ENCODE data around the gene ADIRF. TPM values are rescaled to one million over a fixed set of nuclear protein-coding genes. Genes with fewer than 3 reads are reported as not detected.
"Not testable (repeated sequence)": the region's sequence is repeated elsewhere in the genome, so short reads cannot be mapped to it uniquely, and the experiment has no call there.

The ADIRF gene
- polyA plus RNA-seq: 1,000 to 10,000 TPM in 1 of 4 donors, 100 to 1,000 TPM in 2, 1 to 10 TPM in 1; 2.9 to 1,065 (median 471) TPM
- long read RNA-seq, donor 1, transcript ADIRF-201 (3 exons, 917 nt): major isoform, 9 of 12 reads
- long read RNA-seq, donor 1, partial matches to known transcripts: 0 of 12 reads
- long read RNA-seq, donor 1, other reads (novel, unspliced or antisense): 0 of 12 reads
- long read RNA-seq, donor 2, partial matches to known transcripts: 0 of 1 reads
- long read RNA-seq, donor 2, other reads (novel, unspliced or antisense): 0 of 1 reads
- long read RNA-seq, donor 3, partial matches to known transcripts: 0 of 5 reads
- long read RNA-seq, donor 3, other reads (novel, unspliced or antisense): 0 of 5 reads
- long read RNA-seq, donor 4, partial matches to known transcripts: 0 of 1 reads
- long read RNA-seq, donor 4, other reads (novel, unspliced or antisense): 0 of 1 reads
- long read RNA-seq, donor 5: 0 reads
- long read RNA-seq, donor 6, transcript ADIRF-201 (3 exons, 917 nt): major isoform, 5 of 5 reads
- long read RNA-seq, donor 6, partial matches to known transcripts: 0 of 5 reads
- long read RNA-seq, donor 6, other reads (novel, unspliced or antisense): 0 of 5 reads
- long read RNA-seq, donor 7: 0 reads
- long read RNA-seq, donor 8, partial matches to known transcripts: 0 of 2 reads
- long read RNA-seq, donor 8, other reads (novel, unspliced or antisense): 0 of 2 reads
- long read RNA-seq, donor 9, partial matches to known transcripts: 0 of 3 reads
- long read RNA-seq, donor 9, other reads (novel, unspliced or antisense): 0 of 3 reads
- long read RNA-seq, donor 10, transcript ADIRF-201 (3 exons, 917 nt): major isoform, 17 of 17 reads
- long read RNA-seq, donor 10, partial matches to known transcripts: 0 of 17 reads
- long read RNA-seq, donor 10, other reads (novel, unspliced or antisense): 0 of 17 reads

DNA sequence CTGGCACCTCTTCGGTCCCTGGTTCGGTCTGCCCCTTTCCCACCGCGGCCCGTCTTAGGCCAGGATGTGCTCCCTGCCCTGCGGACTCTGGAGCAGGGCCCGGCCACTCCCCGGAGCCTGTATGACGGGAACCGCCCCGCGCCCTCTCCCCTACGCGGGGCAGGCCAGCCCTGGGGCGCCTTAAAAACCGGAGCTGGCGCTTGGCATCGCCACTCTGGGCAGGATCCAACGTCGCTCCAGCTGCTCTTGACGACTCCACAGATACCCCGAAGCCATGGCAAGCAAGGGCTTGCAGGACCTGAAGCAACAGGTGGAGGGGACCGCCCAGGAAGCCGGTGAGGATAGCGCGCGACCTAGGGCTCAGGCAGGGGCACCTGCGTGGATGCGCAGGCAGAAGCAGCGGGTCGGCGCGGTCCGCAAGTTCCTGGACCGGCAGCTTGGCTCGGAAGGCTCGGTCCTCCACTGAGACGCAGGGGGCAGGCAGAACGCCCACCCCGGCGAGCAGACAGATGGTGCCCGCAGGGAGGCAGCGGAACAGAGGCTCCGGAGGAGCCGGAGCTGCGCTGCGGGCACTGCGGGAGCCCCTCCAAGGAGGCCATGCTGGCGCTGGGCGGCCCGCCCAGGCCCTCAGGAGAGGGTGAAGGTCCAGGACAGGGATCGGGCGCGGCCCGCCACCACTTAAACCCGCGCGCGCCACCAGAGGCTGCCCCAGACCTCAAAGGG lies at the start of gene ADIRF:
Gene ADIRF (plus strand): TSS at position 212 of the 723 bp plus-strand sequence. CDS start 63 bp downstream, at position 275.
- Histone ChIP-seq H3K27me3 (ENCODE audit: control insufficient read depth in 3 of 3, insufficient read depth in 3 of 3, low read length in 3 of 3) (peaks cover 0 to 30% (median 0%) of the 10 kb centered on the region in 3 donors), H3K36me3 (ENCODE audit: control insufficient read depth in 3 of 3, insufficient read depth in 2 of 3, low read depth in 1 of 3, low read length in 3 of 3) (no peaks in the 10 kb centered on the region), H3K27ac (ENCODE audit: low read depth in 1 of 3, low read length in 2 of 3) (peak within 1 kb of the TSS in 2 of 3 donors; percentile 85 to 95), H3K4me3 (ENCODE audit: low read depth in 1 of 3, low read length in 3 of 3) (peak within 1 kb of the TSS; percentile 17 to 51 (median 28)), H3K4me1 (ENCODE audit: control insufficient read depth in 3 of 3, insufficient read depth in 2 of 3, low read depth in 1 of 3, low read length in 2 of 3) (peaks cover 4 to 50% (median 5%) of the 10 kb centered on the region in 3 donors), H3K9me3 (ENCODE audit: control insufficient read depth in 2 of 2, insufficient read depth in 1 of 2, low read depth in 1 of 2, low read length in 1 of 2) (no peaks in the 10 kb centered on the region)
- peak; percentile 68 to 88 for DNase-seq
- FAIRE-seq: no peak
- 3 to 15% (median 14%) methylated on average over 46 to 59 of the region's 59 CpGs for WGBS, 3 donors

GRCh38 chr10:86922553-86922961 lies 45.7 kb upstream of the ADIRF start:
- 76 to 79% (median 77%) methylated on average over 9 of the region's 9 CpGs for WGBS, 3 donors
- DNase-seq (no peak), FAIRE-seq (no peak)
- Histone ChIP-seq H3K4me3 (ENCODE audit: low read depth in 1 of 3, low read length in 3 of 3) (no peak overlapping the region), H3K4me1 (ENCODE audit: control insufficient read depth in 3 of 3, insufficient read depth in 2 of 3, low read depth in 1 of 3, low read length in 2 of 3) (no peaks in the 10 kb centered on the region), H3K9me3 (ENCODE audit: control insufficient read depth in 2 of 2, insufficient read depth in 1 of 2, low read depth in 1 of 2, low read length in 1 of 2) (no peaks in the 10 kb centered on the region), H3K27me3 (ENCODE audit: control insufficient read depth in 3 of 3, insufficient read depth in 3 of 3, low read length in 3 of 3) (no peaks in the 10 kb centered on the region), H3K36me3 (ENCODE audit: control insufficient read depth in 3 of 3, insufficient read depth in 2 of 3, low read depth in 1 of 3, low read length in 3 of 3) (peaks cover 5 to 27% (median 9%) of the 10 kb centered on the region in 3 donors), H3K27ac (ENCODE audit: low read depth in 1 of 3, low read length in 2 of 3) (no peak overlapping the region)

DNA sequence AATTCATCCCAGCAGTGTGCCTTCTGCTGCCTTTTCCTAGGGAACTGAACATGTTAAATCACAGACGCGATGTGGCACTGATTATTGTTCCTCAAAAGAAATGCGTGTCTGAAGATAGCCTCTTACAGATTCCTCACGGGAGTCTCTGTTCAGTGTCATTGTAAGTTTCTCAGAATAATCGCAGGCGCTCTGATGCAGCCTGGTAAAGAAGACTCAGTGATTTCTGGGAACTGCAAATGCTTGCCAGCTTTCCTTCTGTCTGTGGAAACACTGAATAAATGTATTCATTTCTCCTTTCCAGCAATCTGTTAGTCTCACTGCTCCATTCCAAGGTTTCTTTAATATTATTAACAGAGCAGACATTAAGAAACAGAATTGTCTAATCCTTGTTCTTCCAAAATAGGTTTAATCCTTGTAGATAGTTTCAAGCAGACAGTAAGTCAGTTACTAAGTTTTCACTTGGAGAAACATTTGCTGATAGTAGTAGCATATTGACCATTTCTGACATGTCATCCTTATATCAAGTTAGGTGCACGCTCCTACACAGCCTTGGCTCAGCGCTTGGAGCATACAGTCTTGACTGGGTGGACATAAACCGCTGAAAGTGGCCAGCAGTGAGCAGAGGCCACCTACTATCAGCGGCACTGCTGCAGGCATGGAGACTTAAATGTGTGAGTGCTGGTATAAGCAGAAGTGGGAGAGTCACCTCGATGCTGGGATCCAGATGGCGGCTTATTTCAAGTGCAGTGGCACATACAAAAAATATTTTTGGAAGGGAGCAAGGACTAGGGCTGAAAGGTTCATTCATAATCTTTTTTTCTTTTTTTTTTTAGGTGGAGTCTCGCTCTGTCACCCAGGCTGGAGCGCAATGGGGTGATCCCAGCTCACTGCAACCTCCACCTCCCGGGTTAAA lies 38.6 kb upstream of the ADIRF start:
- H3K36me3 ChIP-seq (ENCODE audit: control insufficient read depth in 3 of 3, insufficient read depth in 2 of 3, low read depth in 1 of 3, low read length in 3 of 3): peaks cover 0 to 19% (median 5%) of the 10 kb centered on the region in 3 donors
- no peaks in the 10 kb centered on the region for H3K9me3 ChIP-seq (ENCODE audit: control insufficient read depth in 2 of 2, insufficient read depth in 1 of 2, low read depth in 1 of 2, low read length in 1 of 2)
- no peak overlapping the region for H3K4me3 ChIP-seq (ENCODE audit: low read depth in 1 of 3, low read length in 3 of 3)
- no peaks in the 10 kb centered on the region for H3K27me3 ChIP-seq (ENCODE audit: control insufficient read depth in 3 of 3, insufficient read depth in 3 of 3, low read length in 3 of 3)
- no peak for FAIRE-seq
- DNase-seq: no peak
- H3K27ac ChIP-seq (ENCODE audit: low read depth in 1 of 3, low read length in 2 of 3): no peak overlapping the region
- 87 to 93% (median 92%) methylated on average over 15 of the region's 15 CpGs for WGBS, 3 donors
- no peaks in the 10 kb centered on the region for H3K4me1 ChIP-seq (ENCODE audit: control insufficient read depth in 3 of 3, insufficient read depth in 2 of 3, low read depth in 1 of 3, low read length in 2 of 3)

DNA sequence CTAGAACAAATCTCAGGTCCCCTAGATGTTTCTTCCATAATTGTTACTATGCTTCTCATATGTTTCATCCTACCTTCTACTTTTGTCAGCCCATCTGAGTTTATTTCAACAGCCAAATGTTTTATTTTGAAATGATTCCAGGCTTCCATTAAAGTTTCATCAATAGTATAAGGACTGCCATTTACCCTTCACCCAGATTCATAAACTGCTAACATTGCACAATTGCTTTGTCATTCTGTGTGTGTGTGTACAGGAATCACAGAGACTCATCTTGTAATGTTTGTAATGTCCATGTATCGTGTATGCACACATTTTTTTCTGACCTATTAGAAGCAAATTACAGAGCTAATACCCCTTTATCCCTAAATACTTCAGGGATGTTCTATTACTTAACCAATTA lies 36.4 kb upstream of the ADIRF start:
- no peak overlapping the region for H3K27ac ChIP-seq (ENCODE audit: low read depth in 1 of 3, low read length in 2 of 3)
- 78 to 88% (median 85%) methylated on average over 1 of the region's 1 CpG for WGBS, 3 donors
- peaks cover 0 to 19% (median 5%) of the 10 kb centered on the region in 3 donors for H3K36me3 ChIP-seq (ENCODE audit: control insufficient read depth in 3 of 3, insufficient read depth in 2 of 3, low read depth in 1 of 3, low read length in 3 of 3)
- DNase-seq (no peak), FAIRE-seq (no peak)
- no peak overlapping the region for H3K4me3 ChIP-seq (ENCODE audit: low read depth in 1 of 3, low read length in 3 of 3)
- H3K9me3 ChIP-seq (ENCODE audit: control insufficient read depth in 2 of 2, insufficient read depth in 1 of 2, low read depth in 1 of 2, low read length in 1 of 2): no peaks in the 10 kb centered on the region
- no peaks in the 10 kb centered on the region for H3K27me3 ChIP-seq (ENCODE audit: control insufficient read depth in 3 of 3, insufficient read depth in 3 of 3, low read length in 3 of 3)
- no peaks in the 10 kb centered on the region for H3K4me1 ChIP-seq (ENCODE audit: control insufficient read depth in 3 of 3, insufficient read depth in 2 of 3, low read depth in 1 of 3, low read length in 2 of 3)

GRCh38 chr10:86932674-86933073 lies 35.6 kb upstream of the ADIRF start:
- no peaks in the 10 kb centered on the region for H3K4me1 ChIP-seq (ENCODE audit: control insufficient read depth in 3 of 3, insufficient read depth in 2 of 3, low read depth in 1 of 3, low read length in 2 of 3)
- peaks cover 0 to 19% (median 5%) of the 10 kb centered on the region in 3 donors for H3K36me3 ChIP-seq (ENCODE audit: control insufficient read depth in 3 of 3, insufficient read depth in 2 of 3, low read depth in 1 of 3, low read length in 3 of 3)
- H3K9me3 ChIP-seq (ENCODE audit: control insufficient read depth in 2 of 2, insufficient read depth in 1 of 2, low read depth in 1 of 2, low read length in 1 of 2): no peaks in the 10 kb centered on the region
- H3K27ac ChIP-seq (ENCODE audit: low read depth in 1 of 3, low read length in 2 of 3): peak overlapping the region in 1 of 3 donors; percentile 11
- FAIRE-seq (no peak), DNase-seq (no peak)
- WGBS, 3 donors: 75 to 89% (median 79%) methylated on average over 2 of the region's 2 CpGs
- H3K27me3 ChIP-seq (ENCODE audit: control insufficient read depth in 3 of 3, insufficient read depth in 3 of 3, low read length in 3 of 3): no peaks in the 10 kb centered on the region
- H3K4me3 ChIP-seq (ENCODE audit: low read depth in 1 of 3, low read length in 3 of 3): no peak overlapping the region

DNA sequence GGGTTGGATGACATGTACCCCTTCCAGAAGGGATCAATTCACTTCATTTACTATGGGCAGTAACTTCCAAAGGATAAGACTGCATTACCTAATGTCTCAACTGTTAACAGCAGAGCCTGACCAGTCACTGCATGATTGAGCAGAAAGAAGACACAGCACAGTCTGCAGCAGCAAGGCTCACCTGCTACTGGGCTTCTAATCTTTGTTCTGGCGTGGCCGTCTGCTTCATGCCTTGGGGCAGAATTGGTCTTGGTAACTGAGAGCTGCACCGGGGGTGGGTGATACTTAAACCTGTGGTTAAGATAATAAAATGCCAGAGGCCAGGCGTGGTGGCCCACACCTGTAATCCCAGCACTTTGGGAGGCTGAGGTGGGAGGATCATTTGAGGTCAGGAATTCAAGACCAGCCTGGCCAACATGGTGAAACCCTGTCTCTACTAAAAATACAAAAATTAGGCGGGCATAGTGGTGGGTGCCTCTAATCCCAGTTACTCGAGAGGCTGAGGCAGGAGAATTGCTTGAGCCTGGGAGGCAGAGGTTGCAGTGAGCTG lies 34.0 kb upstream of the ADIRF start:
- peaks cover 0 to 15% (median 5%) of the 10 kb centered on the region in 3 donors for H3K36me3 ChIP-seq (ENCODE audit: control insufficient read depth in 3 of 3, insufficient read depth in 2 of 3, low read depth in 1 of 3, low read length in 3 of 3)
- not testable (repeated sequence) for H3K27ac ChIP-seq (ENCODE audit: low read depth in 1 of 3, low read length in 2 of 3); H3K4me1 ChIP-seq (ENCODE audit: control insufficient read depth in 3 of 3, insufficient read depth in 2 of 3, low read depth in 1 of 3, low read length in 2 of 3); H3K4me3 ChIP-seq (ENCODE audit: low read depth in 1 of 3, low read length in 3 of 3); H3K27me3 ChIP-seq (ENCODE audit: control insufficient read depth in 3 of 3, insufficient read depth in 3 of 3, low read length in 3 of 3); DNase-seq; H3K9me3 ChIP-seq (ENCODE audit: control insufficient read depth in 2 of 2, insufficient read depth in 1 of 2, low read depth in 1 of 2, low read length in 1 of 2); FAIRE-seq
- WGBS, 3 donors: 70 to 86% (median 79%) methylated on average over 6 of the region's 6 CpGs

- no peaks in the 10 kb centered on the region for H3K9me3 ChIP-seq (ENCODE audit: control insufficient read depth in 2 of 2, insufficient read depth in 1 of 2, low read depth in 1 of 2, low read length in 1 of 2)
- H3K36me3 ChIP-seq (ENCODE audit: control insufficient read depth in 3 of 3, insufficient read depth in 2 of 3, low read depth in 1 of 3, low read length in 3 of 3): peaks cover 0 to 2% (median 0%) of the 10 kb centered on the region in 3 donors
- 58 to 80% (median 68%) methylated on average over 13 of the region's 13 CpGs for WGBS, 3 donors
- DNase-seq (no peak), FAIRE-seq (no peak)
- H3K27me3 ChIP-seq (ENCODE audit: control insufficient read depth in 3 of 3, insufficient read depth in 3 of 3, low read length in 3 of 3): peaks cover 0 to 5% (median 0%) of the 10 kb centered on the region in 3 donors
- no peak overlapping the region for H3K4me3 ChIP-seq (ENCODE audit: low read depth in 1 of 3, low read length in 3 of 3)
- H3K4me1 ChIP-seq (ENCODE audit: control insufficient read depth in 3 of 3, insufficient read depth in 2 of 3, low read depth in 1 of 3, low read length in 2 of 3): no peaks in the 10 kb centered on the region
- H3K27ac ChIP-seq (ENCODE audit: low read depth in 1 of 3, low read length in 2 of 3): no peak overlapping the region
Observed at GRCh38 chr10:86936661-86937501, 31.4 kb upstream of the ADIRF start.
